T-helper 17 cell (primary cell): ENCODE data around the gene SDHAF3. TPM values are rescaled to one million over a fixed set of nuclear protein-coding genes. Genes with fewer than 3 reads are reported as not detected.
"Not testable (repeated sequence)": the region's sequence is repeated elsewhere in the genome, so short reads cannot be mapped to it uniquely, and the experiment has no call there.

Experiments
- ATAC-seq: fragments of 150-1000 bp; cut with Tn5 transposase; 2 replicates; pipeline ENCODE4 v1.10.0; 2021; ENCODE audit warnings: mild to moderate bottlenecking, moderate library complexity
- DNase-seq, 3 donors: peaks; one replicate each; pipeline versions ENCODE4 v3.0.0 to v3.0.0-alpha.2; 2020 to 2021
- H3K9me3 ChIP-seq: one replicate; pipeline ENCODE4 v1.7.0; 2013; ENCODE audit warnings: low read length, mild to moderate bottlenecking; ENCODE audit not compliant: control insufficient read depth, poor library complexity, severe bottlenecking
- H3K27ac Mint-ChIP-seq: one replicate; pipeline ENCODE4 v1.8.0; 2022; ENCODE audit warnings: mild to moderate bottlenecking, moderate library complexity, mixed read lengths
- H3K27me3 Mint-ChIP-seq: one replicate; pipeline ENCODE4 v1.8.0; 2022; ENCODE audit warnings: mixed read lengths
- H3K36me3 Mint-ChIP-seq: one replicate; pipeline ENCODE4 v1.8.0; 2022; ENCODE audit warnings: low read depth, mixed read lengths
- H3K4me1 Mint-ChIP-seq: one replicate; pipeline ENCODE4 v1.8.0; 2022; ENCODE audit warnings: mild to moderate bottlenecking, mixed read lengths
- H3K4me3 Mint-ChIP-seq: one replicate; pipeline ENCODE4 v1.8.0; 2022; ENCODE audit warnings: mild to moderate bottlenecking, moderate library complexity, mixed read lengths
- total RNA-seq, 4 donors: library from RNA in 2 of 4; stranded (reverse) in 2 of 4; gene quantifications; one replicate each; pipeline ENCODE4 v1.2.3 and lab custom pipeline; 2022 to 2026

SDHAF3 gene
- total RNA-seq, 2 donors from 2014 or later: 7.0 to 10.8 TPM

- peaks cover 3% of the 10 kb centered on the region for H3K9me3 ChIP-seq
- DNase-seq (no peak), ATAC-seq (no peak)
- peaks cover 5% of the 10 kb centered on the region for H3K36me3 Mint-ChIP-seq
- H3K4me3 Mint-ChIP-seq: no peak overlapping the region
- H3K4me1 Mint-ChIP-seq: peaks cover 4% of the 10 kb centered on the region
- peak overlapping the region; percentile 37 for H3K27ac Mint-ChIP-seq
- no peaks in the 10 kb centered on the region for H3K27me3 Mint-ChIP-seq
Measured at GRCh38 chr7:97145068-97145467, 27.6 kb downstream of the SDHAF3 start.

GRCh38 chr7:97149843-97150242, 32.3 kb downstream of the SDHAF3 start:
- H3K4me3 Mint-ChIP-seq: no peak overlapping the region
- H3K4me1 Mint-ChIP-seq: peaks cover 8% of the 10 kb centered on the region
- H3K27ac Mint-ChIP-seq: no peak overlapping the region
- no peaks in the 10 kb centered on the region for H3K9me3 ChIP-seq
- peaks cover 4% of the 10 kb centered on the region for H3K36me3 Mint-ChIP-seq
- H3K27me3 Mint-ChIP-seq: no peaks in the 10 kb centered on the region
- no peak for ATAC-seq
- DNase-seq: no peak

GRCh38 chr7:97155897-97156418, 38.5 kb downstream of the SDHAF3 start:
- Mint-ChIP-seq H3K27ac (no peak overlapping the region), H3K27me3 (no peaks in the 10 kb centered on the region), H3K4me3 (no peak overlapping the region), H3K4me1 (peaks cover 10% of the 10 kb centered on the region), H3K36me3 (peaks cover 5% of the 10 kb centered on the region)
- ATAC-seq (no peak), DNase-seq (no peak)
- no peaks in the 10 kb centered on the region for H3K9me3 ChIP-seq

GRCh38 chr7:97159984-97160383, 42.5 kb downstream of the SDHAF3 start:
- not testable (repeated sequence) for H3K4me3 Mint-ChIP-seq, H3K27me3 Mint-ChIP-seq, DNase-seq

GRCh38 chr7:97161609-97162008, 44.1 kb downstream of the SDHAF3 start:
- not testable (repeated sequence) for ATAC-seq

More at GRCh38 chr7:97159984-97160383, 42.5 kb downstream of the SDHAF3 start:
- not testable (repeated sequence) for ATAC-seq, H3K27ac Mint-ChIP-seq, H3K4me1 Mint-ChIP-seq, H3K36me3 Mint-ChIP-seq, H3K9me3 ChIP-seq

GRCh38 chr7:97166308-97166707, 48.8 kb downstream of the SDHAF3 start:
- H3K4me1 Mint-ChIP-seq: peaks cover 3% of the 10 kb centered on the region
- H3K27ac Mint-ChIP-seq: no peak overlapping the region
- no peak overlapping the region for H3K4me3 Mint-ChIP-seq
- H3K36me3 Mint-ChIP-seq: peaks cover 7% of the 10 kb centered on the region
- H3K27me3 Mint-ChIP-seq: no peaks in the 10 kb centered on the region
- ATAC-seq (no peak), DNase-seq (no peak)
- no peaks in the 10 kb centered on the region for H3K9me3 ChIP-seq

More at GRCh38 chr7:97161609-97162008, 44.1 kb downstream of the SDHAF3 start:
- DNase-seq, H3K4me3 Mint-ChIP-seq, H3K9me3 ChIP-seq, H3K36me3 Mint-ChIP-seq, H3K4me1 Mint-ChIP-seq, H3K27ac Mint-ChIP-seq, H3K27me3 Mint-ChIP-seq: not testable (repeated sequence)

GRCh38 chr7:97167176-97167575, 49.7 kb downstream of the SDHAF3 start:
- H3K4me3 Mint-ChIP-seq: no peak overlapping the region
- DNase-seq: no peak
- H3K4me1 Mint-ChIP-seq: peaks cover 3% of the 10 kb centered on the region
- H3K27ac Mint-ChIP-seq: no peak overlapping the region
- no peaks in the 10 kb centered on the region for H3K27me3 Mint-ChIP-seq
- H3K36me3 Mint-ChIP-seq: peaks cover 7% of the 10 kb centered on the region
- ATAC-seq: no peak
- H3K9me3 ChIP-seq: no peaks in the 10 kb centered on the region

- Mint-ChIP-seq H3K27me3 (no peaks in the 10 kb centered on the region), H3K4me1 (peaks cover 3% of the 10 kb centered on the region), H3K4me3 (no peak overlapping the region), H3K36me3 (peaks cover 1% of the 10 kb centered on the region), H3K27ac (no peak overlapping the region)
- no peak for DNase-seq
- ATAC-seq: no peak
- H3K9me3 ChIP-seq: no peaks in the 10 kb centered on the region
Measured at GRCh38 chr7:97167749-97168148, 50.3 kb downstream of the SDHAF3 start.

GRCh38 chr7:97174303-97174702, 56.8 kb downstream of the SDHAF3 start:
- H3K4me1 Mint-ChIP-seq: peaks cover 6% of the 10 kb centered on the region
- no peaks in the 10 kb centered on the region for H3K9me3 ChIP-seq
- H3K36me3 Mint-ChIP-seq: no peaks in the 10 kb centered on the region
- H3K27ac Mint-ChIP-seq: no peak overlapping the region
- ATAC-seq (no peak), DNase-seq (no peak)
- H3K4me3 Mint-ChIP-seq: no peak overlapping the region
- no peaks in the 10 kb centered on the region for H3K27me3 Mint-ChIP-seq

GRCh38 chr7:97179454-97180104, 62.1 kb downstream of the SDHAF3 start:
- Mint-ChIP-seq H3K27ac (no peak overlapping the region), H3K4me3 (no peak overlapping the region), H3K4me1 (peaks cover 6% of the 10 kb centered on the region), H3K27me3 (no peaks in the 10 kb centered on the region), H3K36me3 (peaks cover 4% of the 10 kb centered on the region)
- peak in 2 of 3 donors; percentile 9 to 12 for DNase-seq
- ATAC-seq: peak; percentile 74
- no peaks in the 10 kb centered on the region for H3K9me3 ChIP-seq

- Mint-ChIP-seq H3K4me1 (peaks cover 2% of the 10 kb centered on the region), H3K27ac (no peak overlapping the region), H3K4me3 (no peak overlapping the region), H3K27me3 (no peaks in the 10 kb centered on the region), H3K36me3 (peaks cover 4% of the 10 kb centered on the region)
- ATAC-seq (no peak), DNase-seq (no peak)
- no peaks in the 10 kb centered on the region for H3K9me3 ChIP-seq
Measured at GRCh38 chr7:97187067-97187466, 69.6 kb downstream of the SDHAF3 start.

GRCh38 chr7:97196174-97196573, 78.7 kb downstream of the SDHAF3 start:
- H3K4me3 Mint-ChIP-seq, H3K9me3 ChIP-seq, DNase-seq, H3K4me1 Mint-ChIP-seq, H3K36me3 Mint-ChIP-seq, H3K27ac Mint-ChIP-seq, ATAC-seq: not testable (repeated sequence)
- H3K27me3 Mint-ChIP-seq: peaks cover 19% of the 10 kb centered on the region

GRCh38 chr7:97198596-97198995, 81.1 kb downstream of the SDHAF3 start:
- ATAC-seq (no peak), DNase-seq (no peak)
- H3K9me3 ChIP-seq: no peaks in the 10 kb centered on the region
- Mint-ChIP-seq H3K4me3 (no peak overlapping the region), H3K4me1 (no peaks in the 10 kb centered on the region), H3K36me3 (no peaks in the 10 kb centered on the region), H3K27ac (no peak overlapping the region), H3K27me3 (peaks cover 18% of the 10 kb centered on the region)

- H3K27ac Mint-ChIP-seq: no peak overlapping the region
- H3K9me3 ChIP-seq: no peaks in the 10 kb centered on the region
- DNase-seq (no peak), ATAC-seq (no peak)
- H3K4me1 Mint-ChIP-seq: peaks cover 3% of the 10 kb centered on the region
- H3K27me3 Mint-ChIP-seq: peaks cover 28% of the 10 kb centered on the region
- H3K4me3 Mint-ChIP-seq: no peak overlapping the region
- H3K36me3 Mint-ChIP-seq: no peaks in the 10 kb centered on the region
Measured at GRCh38 chr7:97200018-97200417, 82.5 kb downstream of the SDHAF3 start.
